HG03439 (cell line): ENCODE results near the gene TENM4.
"Not testable (repeated sequence)": the region's sequence is repeated elsewhere in the genome, so short reads cannot be mapped to it uniquely, and the experiment has no call there.

Experiments
- ATAC-seq: cut with Tn5 transposase; IDR thresholded peaks from one replicate; pipeline ENCODE4 v1.9.1; 2021; ENCODE audit warnings: mild to moderate bottlenecking, moderate library complexity; ENCODE audit not compliant: unreplicated experiment

TENM4 gene

GRCh38 chr11:79255965-79256364, 184.9 kb downstream of the TENM4 start:
- no peak for ATAC-seq

- ATAC-seq, result no peak
Observed at GRCh38 chr11:79253280-79253679, 187.6 kb downstream of the TENM4 start.

- no peak for ATAC-seq
Observed at GRCh38 chr11:79249295-79249993, 191.4 kb downstream of the TENM4 start.

- no peak for ATAC-seq
Observed at GRCh38 chr11:79244798-79245197, 196.0 kb downstream of the TENM4 start.

- no peak for ATAC-seq
Observed at GRCh38 chr11:79244241-79244772, 196.5 kb downstream of the TENM4 start.

- ATAC-seq, result no peak
Observed at GRCh38 chr11:79243422-79244210, 197.2 kb downstream of the TENM4 start.

GRCh38 chr11:79242616-79243015, 198.2 kb downstream of the TENM4 start:
- no peak for ATAC-seq

GRCh38 chr11:79241852-79242241, 199.0 kb downstream of the TENM4 start:
- ATAC-seq, result no peak

GRCh38 chr11:79241205-79241851, 199.5 kb downstream of the TENM4 start:
- ATAC-seq, result no peak

GRCh38 chr11:79237703-79238102, 203.1 kb downstream of the TENM4 start:
- no peak for ATAC-seq

GRCh38 chr11:79237091-79237490, 203.7 kb downstream of the TENM4 start:
- ATAC-seq, result no peak

GRCh38 chr11:79236541-79236971, 204.3 kb downstream of the TENM4 start:
- ATAC-seq, result no peak

GRCh38 chr11:79235696-79236095, 205.1 kb downstream of the TENM4 start:
- no peak for ATAC-seq

- ATAC-seq, result no peak
Observed at GRCh38 chr11:79232346-79232745, 208.5 kb downstream of the TENM4 start.

- ATAC-seq, result no peak
Observed at GRCh38 chr11:79229047-79229446, 211.8 kb downstream of the TENM4 start.

GRCh38 chr11:79227767-79228755, 212.8 kb downstream of the TENM4 start:
- ATAC-seq, result no peak

GRCh38 chr11:79227308-79227707, 213.5 kb downstream of the TENM4 start:
- ATAC-seq, result no peak

- no peak for ATAC-seq
Observed at GRCh38 chr11:79226126-79226525, 214.7 kb downstream of the TENM4 start.

GRCh38 chr11:79222163-79222562, 218.7 kb downstream of the TENM4 start:
- not testable (repeated sequence) for ATAC-seq

GRCh38 chr11:79221444-79222130, 219.2 kb downstream of the TENM4 start:
- no peak for ATAC-seq
